ENCODE results near the gene AHCY.
"Not testable (repeated sequence)": the region's sequence is repeated elsewhere in the genome, so short reads cannot be mapped to it uniquely, and the experiment has no call there.

Gene AHCY

GRCh38 chr20:34302723-34303533, at the start of gene AHCY:
AHCY (minus strand) TSS chr20:34303355; CDS start chr20:34303270, 85 bp downstream.
- peak; percentile 99 for DNase-seq

- no peak for DNase-seq
These were observed 46.9 kb upstream of the AHCY start for GRCh38 chr20:34350095-34350494.

- DNase-seq, result no peak
These were observed 44.4 kb upstream of the AHCY start for GRCh38 chr20:34347571-34347970.

DNA sequence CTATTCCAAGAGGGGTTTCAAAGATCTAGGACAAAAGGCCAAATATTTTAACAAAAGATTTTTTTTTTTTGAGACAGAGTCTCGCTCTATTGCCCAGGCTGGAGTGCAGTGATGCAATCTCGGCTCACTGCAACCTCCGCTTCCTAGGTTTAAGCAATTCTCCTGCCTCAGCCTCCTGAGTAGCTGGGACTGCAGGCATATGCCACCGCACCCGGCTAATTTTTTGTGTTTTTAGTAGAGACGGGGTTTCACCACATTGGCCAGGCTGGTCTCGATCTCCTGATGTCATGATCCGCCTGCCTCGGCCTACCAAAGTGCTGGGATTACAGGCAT, 43.3 kb upstream of the AHCY start:
- DNase-seq, result not testable (repeated sequence)

GRCh38 chr20:34345839-34346532, 42.8 kb upstream of the AHCY start:
- not testable (repeated sequence) for DNase-seq

DNA sequence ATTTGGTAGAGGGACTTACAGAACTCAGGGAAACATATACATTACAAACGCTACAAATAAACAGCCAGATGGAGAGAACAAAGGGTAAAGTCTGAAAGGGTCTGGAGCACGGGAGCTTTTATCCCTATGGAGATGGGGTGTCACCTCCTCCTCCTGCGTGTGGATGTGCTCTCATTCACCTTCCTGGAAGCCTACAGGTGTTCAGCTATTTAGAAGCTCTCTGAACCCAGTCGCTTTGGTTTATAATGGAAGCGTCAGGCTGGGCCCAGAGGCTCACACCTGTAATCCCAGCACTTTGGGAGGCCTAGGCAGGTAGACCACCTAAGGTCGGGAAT, 42.2 kb upstream of the AHCY start:
- DNase-seq, result no peak

DNA sequence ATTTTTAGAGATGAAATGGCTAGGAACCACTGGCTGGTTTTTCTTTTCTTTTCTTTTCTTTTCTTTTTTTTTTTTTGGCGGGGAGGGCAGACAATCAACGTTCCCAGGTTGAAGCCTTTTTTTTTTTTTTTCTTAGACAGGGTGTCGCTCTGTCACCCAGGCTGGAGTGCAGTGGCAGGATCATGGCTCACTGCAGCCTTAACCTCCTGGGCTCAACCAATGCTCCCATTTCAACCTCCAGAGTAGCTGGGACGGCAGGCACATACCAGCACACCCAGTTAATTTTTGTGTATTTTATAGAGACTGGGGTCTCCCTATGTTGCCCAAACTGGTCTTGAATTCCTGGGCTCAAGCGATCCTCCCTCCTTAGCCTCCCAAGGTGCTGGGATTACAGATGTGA, 41.1 kb upstream of the AHCY start:
- no peak for DNase-seq

- DNase-seq, result no peak
These were observed 40.5 kb upstream of the AHCY start for GRCh38 chr20:34343458-34344211.

- not testable (repeated sequence) for DNase-seq
These were observed 38.0 kb upstream of the AHCY start for GRCh38 chr20:34341199-34341598.

- not testable (repeated sequence) for DNase-seq
These were observed 37.6 kb upstream of the AHCY start for GRCh38 chr20:34340726-34341125.

DNA sequence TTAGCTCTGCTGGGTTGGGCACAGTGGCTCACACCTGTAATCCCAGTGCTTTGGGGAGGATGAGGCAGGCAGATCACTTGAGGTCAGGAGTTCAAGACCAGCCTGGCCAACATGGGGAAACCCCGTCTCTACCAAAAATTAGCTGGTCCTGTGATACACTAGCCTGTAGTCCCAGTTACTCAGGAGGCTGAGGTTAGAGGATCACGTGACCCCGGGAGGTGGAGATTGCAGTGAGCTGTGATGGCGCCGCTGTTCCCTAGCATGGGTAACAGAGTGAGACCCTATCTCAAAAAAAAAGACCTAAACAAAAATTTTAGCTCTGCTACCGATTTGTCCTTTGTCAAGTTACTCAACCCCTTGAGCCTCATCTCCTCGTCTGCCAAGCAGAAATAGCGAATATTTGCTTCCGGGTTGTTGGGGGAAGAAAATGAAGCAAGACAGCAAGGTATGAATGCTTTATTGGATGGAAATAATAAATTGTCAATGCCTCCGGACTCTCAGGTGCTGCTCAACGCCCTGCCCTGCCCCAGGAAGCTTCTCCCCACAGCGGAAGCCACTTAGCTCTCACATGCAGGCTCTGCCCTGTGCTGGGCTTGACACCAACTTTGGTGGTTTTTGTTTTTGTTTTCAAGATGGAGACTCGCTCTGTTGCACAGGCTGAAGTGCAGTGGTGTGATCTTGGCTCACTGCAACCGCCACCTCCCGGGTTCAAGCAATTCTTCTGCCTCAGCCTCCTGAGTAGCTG, 35.0 kb upstream of the AHCY start:
- no peak for DNase-seq

DNA sequence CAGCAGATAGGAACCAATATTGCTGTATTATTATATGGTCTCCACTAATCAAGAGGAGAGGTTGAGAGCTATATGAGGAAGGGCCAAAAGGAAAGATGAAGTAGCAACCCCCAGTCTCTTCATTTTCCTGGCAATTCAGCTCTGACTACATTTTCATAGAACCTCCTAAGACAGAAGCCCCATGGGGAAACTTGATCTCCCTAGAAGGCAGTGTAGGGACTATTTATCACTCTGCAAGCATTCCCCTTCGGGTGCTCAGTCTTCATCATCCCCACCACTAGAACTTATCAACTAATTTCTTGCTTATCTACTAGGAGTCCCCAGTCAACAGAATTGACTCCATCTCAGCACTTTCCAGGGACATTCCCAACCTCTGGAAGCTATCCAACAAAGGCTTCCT, 34.4 kb upstream of the AHCY start:
- DNase-seq, result no peak

GRCh38 chr20:34334654-34335407, 31.7 kb upstream of the AHCY start:
- no peak for DNase-seq

DNA sequence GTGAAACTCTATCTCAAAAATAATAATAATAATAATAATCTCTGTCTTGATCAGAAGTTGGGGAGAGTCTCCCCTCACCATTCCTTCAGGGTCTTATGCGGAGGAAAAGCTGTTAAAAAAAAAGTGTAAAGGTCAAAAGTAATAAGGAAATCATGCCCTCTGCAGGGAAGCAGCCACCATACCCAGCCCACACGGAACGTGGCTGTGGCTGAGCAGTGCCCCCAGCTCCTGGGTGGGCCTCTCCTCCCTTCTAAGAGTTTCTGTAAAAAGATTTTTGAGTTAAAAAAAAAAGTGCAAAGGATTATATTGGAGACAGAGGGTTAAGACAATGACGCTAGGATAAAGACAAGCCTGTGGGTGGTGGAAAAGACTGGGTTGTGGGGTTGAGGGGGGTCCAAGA, 30.6 kb upstream of the AHCY start:
- no peak for DNase-seq

- no peak for DNase-seq
These were observed 29.2 kb upstream of the AHCY start for GRCh38 chr20:34332262-34332920.

DNA sequence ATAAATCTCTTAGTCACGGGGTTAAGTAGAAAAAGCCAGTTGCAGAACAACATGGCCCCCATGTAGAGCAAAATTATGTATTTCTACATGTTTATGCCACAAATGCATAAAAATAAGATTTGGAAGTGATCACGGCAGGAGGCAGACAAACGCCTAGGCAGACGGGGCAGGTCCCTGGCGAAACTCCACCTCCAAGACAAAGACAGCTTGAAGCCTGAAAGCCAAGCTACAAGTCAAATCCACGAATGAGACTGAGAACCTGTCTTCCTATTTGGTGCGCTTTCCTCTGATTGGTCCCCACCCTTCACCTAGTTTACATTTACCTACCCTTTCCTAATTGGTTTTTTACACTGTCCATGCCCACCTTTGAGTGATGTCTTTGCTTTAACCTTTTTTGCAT, 28.7 kb upstream of the AHCY start:
- DNase-seq, result no peak

DNA sequence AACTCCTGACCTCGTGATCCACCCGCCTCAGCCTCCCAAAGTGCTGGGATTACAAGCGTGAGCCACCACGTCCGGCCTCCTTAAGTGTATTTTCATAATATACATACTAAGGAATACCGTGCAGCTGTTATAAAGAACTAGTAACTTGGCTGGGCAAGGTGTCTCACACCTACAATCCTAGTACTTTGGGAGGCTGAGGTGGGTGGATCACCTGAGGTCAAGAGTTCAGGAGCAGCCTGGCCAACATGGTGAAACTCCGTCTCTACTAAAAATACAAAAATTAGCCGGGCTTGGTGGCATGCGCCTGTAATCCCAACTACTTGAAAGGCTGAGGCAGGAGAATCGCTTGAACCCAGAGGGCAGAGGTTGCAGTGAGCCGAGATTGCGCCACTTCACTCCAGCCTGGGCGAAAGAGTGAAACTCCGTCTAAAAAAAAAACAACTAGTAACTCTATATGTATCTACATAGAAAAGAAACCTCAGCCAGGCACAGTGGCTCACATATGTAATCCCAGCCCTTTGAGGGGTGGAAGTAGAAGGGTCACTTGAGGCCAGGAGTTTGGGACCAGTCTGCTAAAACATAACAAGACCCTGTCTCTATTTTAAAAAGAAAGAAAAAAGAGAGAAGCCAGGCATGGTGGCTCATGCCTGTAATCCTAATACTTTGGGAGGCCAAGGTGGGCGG, 27.8 kb upstream of the AHCY start:
- not testable (repeated sequence) for DNase-seq

DNA sequence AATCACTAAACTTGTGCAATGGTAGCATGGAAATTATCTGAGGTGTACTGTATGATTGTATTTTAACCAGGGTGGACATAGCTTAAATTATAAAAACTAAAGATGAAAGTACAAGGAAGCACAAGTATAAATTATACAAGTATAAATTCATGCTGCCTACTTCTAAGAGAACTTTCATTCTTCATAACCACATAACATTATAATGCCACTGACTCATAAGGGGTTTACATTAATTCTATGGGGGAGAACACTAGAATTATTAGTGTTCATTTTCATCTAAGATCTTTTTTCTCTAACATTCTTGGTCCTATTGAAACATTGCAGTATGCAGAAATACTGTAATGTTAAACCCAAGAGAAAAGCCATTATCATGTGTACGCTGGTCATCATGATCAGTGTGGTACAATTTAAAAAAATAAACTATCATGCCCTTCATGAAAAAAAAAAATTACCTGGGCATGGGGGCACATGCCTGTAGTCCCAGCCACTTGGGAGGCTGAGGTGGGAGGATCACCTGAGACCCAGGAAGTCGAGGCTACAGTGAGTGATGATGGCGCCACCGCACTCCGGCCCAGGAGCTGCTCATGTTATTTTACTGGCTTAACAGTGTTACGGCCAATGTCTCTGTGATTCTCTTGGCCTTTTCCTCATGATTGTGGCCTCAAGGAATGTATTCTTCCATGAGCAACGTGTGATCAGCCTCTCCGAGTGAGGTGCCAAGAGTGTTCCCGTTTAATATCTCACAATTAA, 25.9 kb upstream of the AHCY start:
- DNase-seq, result no peak

- DNase-seq, result not testable (repeated sequence)
These were observed 25.1 kb upstream of the AHCY start for GRCh38 chr20:34328207-34328606.

- no peak for DNase-seq
These were observed 21.4 kb upstream of the AHCY start for GRCh38 chr20:34324541-34324940.
